Hematopoietic multipotent progenitor cell treated with erythropoietin and hydrocortisone succinate and interleukin-3 and kit ligand, for 6 days (in vitro differentiated cells): ENCODE results near the gene LANCL1.
"Not testable (repeated sequence)": the region's sequence is repeated elsewhere in the genome, so short reads cannot be mapped to it uniquely, and the experiment has no call there.

ENCODE experiments used
- DNase-seq: peaks from one replicate; pipeline ENCODE4 v3.0.0-alpha.2; 2015

The LANCL1 gene

GRCh38 chr2:210459407-210459806 lies 17.2 kb downstream of the LANCL1 start:
- no peak for DNase-seq

GRCh38 chr2:210458395-210458794 lies 18.2 kb downstream of the LANCL1 start:
- DNase-seq, result no peak

- no peak for DNase-seq
Measured at GRCh38 chr2:210456571-210456970, 20.0 kb downstream of the LANCL1 start.

DNA sequence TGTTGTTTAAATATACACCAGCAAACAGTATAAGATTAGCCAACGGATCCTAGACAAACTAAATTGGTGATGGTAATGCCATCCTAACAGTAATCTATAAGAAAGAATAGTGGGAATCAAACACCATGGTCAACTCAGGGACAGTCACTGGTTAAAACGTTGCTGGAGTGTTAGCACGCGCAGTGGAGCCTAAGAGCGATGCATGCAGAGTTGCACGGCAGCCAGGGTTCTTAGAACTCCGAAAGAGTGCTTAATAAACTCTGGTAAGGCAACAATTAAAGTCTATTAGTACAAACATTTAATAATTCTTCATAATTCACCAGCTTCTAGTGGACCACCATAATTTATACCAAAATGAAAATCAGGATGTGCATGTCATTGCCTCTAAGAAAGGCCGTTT lies 22.2 kb downstream of the LANCL1 start:
- DNase-seq, result no peak

DNA sequence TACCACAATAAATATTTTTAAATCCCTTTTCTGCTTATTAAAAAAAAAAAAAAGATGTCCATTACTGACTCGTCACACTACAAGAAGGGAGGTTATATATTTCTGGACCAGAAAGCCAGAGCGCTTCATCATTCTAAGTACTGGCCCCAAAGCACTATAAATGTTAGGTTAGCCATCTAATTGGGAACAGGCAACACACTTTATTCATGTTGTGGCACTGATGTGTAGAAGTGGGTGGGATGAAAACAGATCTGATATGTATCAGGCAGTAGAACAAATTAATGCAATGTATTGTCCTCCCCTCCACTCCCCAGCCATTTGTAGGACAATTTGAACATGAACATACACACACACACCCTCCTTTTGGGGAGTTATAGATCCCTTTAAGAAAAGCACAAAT lies 24.4 kb downstream of the LANCL1 start:
- no peak for DNase-seq

GRCh38 chr2:210450942-210451341 lies 25.6 kb downstream of the LANCL1 start:
- DNase-seq, result not testable (repeated sequence)

- peak; percentile 49 for DNase-seq
Measured at GRCh38 chr2:210445732-210446131, 30.8 kb downstream of the LANCL1 start.

DNA sequence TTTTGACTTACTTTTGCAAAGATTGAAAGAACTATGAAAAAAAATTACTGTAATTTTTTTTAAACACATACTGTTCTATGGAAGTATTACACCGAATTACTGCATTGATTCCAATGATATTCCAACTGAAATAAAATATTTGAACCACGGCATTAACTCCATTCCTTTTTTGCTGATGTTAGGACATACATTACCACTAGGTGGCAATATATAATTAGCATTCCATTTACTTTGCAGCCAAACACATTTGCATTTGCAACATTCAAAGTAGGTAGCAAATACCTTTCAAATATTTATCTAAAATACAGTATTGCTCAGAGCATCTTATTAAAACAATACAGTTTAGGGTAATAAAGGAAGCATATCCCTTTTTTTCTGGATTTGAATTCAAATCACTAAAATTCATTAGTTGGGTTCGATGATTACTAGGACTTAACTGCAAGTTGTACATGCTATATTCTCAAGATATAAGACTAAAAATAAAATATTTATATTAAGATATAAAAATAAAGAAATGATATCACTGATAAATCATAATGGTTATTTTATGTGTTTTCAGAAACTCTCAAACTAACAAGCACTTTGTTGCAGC lies 31.3 kb downstream of the LANCL1 start:
- DNase-seq, result peak; percentile 75

GRCh38 chr2:210443527-210443926 lies 33.0 kb downstream of the LANCL1 start:
- no peak for DNase-seq

DNA sequence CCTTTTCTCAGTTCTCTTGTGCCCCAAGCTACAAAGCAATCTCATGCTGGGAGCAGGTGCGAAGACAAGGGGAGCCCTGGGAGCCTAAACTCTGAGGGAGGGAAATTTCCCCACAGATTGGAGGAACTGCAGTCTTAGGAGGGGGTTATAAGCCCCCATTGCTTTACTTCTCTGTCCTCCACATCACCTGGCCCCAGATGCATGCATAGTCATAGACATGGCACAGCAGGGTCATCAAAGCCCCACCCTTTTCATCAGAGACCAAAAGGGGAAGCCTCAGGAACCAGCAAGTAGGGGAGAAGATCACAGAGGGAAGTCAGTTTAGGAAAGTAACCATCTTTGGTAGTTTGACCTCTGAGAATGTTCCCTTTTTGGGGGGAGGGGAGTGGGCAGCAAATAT lies 33.7 kb downstream of the LANCL1 start:
- DNase-seq, result peak; percentile 14

DNA sequence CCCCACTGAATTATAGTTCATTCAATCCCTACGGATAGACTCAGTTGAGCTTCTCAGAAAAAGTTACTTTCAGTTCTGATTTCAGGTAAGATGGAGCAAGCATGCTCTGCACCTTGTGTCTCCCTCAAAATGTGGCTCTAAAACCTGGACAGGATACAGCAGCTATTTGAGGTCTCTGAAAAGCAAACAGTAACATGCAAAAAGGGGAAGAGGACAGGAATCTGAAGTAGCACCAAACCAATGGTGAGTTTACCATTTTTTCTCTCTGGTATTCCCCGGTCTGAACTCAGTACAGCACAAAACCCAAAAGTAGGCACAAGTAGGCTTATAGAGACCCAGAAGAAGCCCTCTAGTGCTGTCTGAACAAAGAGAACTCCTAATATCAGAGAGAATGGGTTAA lies 34.1 kb downstream of the LANCL1 start:
- no peak for DNase-seq

DNA sequence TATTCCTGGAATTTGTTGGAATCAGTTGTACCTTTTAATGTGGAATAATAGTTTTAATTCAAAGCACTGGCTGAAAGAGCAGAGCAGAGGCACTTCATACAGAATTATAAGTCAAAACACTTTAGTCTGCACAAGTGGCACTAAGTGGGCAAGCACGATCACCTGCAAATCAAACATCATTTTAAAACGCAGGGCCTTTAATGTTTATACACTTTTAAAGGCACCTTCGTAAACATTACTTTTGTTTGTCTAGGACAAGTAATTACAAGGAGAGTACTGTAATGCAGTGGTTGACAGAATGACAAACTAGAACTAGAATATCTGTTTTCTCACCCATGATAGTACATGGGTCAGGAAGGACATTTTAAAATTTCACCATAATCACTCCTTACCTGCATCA lies 36.4 kb downstream of the LANCL1 start:
- DNase-seq, result no peak

DNA sequence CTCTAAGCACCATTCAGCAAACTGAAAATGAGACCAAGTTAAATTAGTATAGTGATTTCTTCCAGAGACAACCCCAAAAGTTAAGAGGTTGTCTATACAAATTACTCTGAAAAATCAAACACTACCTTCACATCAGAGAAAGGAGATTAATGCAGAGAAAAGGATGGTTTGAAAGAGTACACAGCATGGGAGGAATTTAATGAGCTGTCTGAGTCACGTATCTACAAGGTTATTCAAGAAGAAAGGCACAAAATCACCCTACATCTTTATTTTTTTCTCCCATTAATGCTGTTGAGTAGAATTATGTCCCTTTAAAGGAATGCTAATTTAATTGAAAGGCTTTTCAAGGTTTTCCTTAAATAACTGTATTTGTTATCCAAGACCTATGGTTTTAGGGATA lies 41.1 kb downstream of the LANCL1 start:
- DNase-seq, result no peak

- DNase-seq, result no peak
Measured at GRCh38 chr2:210432633-210433032, 43.9 kb downstream of the LANCL1 start.

DNA sequence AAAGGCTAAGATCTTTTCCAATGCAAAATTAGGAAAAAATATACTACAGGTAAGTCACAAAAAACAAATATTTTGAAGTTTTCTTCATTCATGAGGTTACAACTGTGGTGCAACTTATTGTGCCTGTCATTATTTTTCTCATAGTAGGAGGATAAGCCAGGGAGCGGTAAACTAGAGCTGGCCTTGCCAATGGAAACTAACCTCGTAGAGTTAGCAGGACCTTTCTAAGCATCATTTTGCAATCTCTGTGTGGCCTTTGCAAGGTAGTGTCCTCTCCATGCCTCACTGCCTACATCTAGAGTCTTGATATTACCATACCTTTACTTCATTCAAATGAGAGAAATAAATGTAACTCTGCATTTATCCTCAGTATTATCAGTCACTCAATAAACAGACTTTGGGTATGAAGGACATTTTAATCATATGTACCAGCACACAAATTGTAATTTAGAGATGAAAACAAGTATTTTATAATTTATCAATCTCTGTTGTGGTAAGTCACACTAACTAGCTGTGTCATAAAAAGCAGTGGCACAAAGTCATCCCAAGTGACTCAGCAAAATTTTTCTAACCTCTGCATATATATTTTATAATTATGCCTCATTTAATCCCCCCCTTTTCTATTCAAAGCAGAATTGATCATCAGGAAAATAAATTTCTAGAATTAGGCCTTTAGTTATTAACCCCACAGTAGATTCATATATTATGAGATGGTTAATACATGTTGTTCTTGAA lies 47.0 kb downstream of the LANCL1 start:
- peak; percentile 11 for DNase-seq

DNA sequence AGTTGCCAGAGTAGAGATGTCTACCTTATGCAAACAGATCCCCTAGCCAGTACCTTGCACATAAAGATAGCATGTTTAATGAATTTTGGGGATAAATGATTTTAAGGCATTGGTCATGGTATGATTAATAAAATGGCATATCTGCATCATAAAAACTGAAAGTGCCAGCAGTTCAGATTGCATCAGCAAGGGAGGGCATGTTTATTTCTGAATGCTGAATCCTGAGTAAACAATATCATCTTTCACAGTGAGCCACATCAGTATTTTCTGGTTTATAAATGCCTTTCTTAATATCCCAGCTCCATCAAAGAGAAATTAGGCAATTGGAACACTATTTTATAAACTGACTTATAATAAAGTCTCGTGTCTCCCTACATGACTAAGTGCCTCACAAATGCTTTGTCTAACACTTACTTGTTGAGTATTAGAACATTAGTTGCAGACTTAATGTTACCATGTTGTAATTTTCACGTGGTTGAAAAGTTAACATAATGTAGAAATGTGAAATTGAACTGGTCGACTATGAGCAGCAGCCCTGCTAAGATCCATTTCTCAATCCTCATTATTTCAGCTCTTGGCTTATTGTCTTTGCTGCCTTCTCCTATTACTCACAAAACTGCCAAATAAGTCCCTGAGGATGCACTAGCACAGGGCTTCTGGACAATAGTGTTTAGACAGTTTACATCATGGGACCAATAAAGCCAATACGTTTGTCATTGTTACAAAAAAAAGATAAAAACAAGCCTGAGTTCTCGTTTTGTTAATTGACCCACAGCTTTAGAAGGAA lies 48.0 kb downstream of the LANCL1 start:
- DNase-seq, result no peak

GRCh38 chr2:210427309-210427708 lies 49.2 kb downstream of the LANCL1 start:
- DNase-seq, result not testable (repeated sequence)

DNA sequence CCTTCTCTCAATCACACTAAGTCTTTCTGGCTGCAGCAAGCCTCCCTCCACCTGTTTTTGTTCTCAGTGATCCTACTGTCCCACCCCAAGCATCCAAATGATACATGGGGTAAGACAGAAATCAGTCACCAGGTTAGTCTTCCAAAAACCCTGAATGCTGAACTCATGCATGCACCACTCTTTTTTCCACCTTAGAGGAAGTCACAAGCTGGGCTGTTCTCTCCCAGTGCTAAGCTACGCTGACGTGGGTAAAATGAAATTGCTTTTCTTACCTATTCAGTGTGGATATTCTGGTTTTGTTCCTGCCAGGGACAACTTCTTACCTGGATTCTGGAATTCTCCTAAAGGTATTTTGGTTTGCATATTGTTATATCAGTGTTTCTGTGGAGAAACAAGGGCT lies 54.2 kb downstream of the LANCL1 start:
- no peak for DNase-seq

- peak; percentile 48 for DNase-seq
Measured at GRCh38 chr2:210421916-210422315, 54.6 kb downstream of the LANCL1 start.

- no peak for DNase-seq
Measured at GRCh38 chr2:210412660-210413059, 63.9 kb downstream of the LANCL1 start.

DNA sequence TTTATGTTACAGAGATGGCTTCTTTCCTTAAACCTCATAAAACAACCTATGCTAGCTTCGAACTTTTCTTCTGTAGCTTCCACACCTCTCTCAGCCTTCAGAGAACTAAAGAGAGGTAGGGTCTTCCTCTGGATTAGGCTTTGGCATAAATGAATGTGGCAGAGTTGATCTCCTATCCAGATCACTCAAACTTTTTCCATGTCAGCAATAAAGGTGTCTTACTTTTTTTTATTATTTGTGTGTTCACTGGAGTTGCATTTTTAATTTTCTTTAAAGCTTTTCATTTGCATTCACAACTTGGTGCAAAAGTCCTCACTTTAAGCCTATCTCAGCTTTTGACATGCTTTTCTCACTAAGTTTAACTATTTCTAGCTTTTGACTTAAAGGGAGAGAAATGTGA lies 66.0 kb downstream of the LANCL1 start:
- DNase-seq, result no peak

DNA sequence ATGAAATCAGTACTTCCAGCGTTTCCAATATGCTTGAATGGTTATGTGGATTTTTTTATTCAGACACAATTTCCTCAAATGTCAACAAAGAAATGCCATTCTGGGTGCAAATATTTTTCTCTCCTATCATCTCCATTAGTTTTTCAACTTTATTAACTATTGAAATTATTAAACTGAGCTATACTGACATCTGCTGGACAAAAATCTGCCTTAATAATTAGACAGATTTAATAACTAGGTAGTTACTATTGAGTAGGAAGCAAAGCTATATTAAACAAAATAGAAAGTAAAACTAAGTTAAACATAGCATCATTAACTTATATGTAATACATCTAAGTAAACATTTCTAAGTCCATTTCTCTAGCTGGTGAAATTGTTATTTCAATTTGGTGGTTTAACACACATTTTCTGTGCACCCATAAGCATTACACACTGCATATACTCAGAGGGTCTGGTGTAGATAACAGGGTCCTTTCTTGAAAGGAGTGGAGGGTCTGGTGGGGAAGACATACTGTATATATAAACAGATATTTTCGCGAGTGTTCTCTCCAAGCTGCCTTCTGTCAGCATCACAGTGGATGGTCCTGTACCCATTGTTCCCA lies 77.0 kb downstream of the LANCL1 start:
- DNase-seq, result peak; percentile 22

- no peak for DNase-seq
Measured at GRCh38 chr2:210392469-210392881, 84.1 kb downstream of the LANCL1 start.

- no peak for DNase-seq
Measured at GRCh38 chr2:210389856-210390255, 86.7 kb downstream of the LANCL1 start.
